Endometrium (tissue), 2 donors: ENCODE measurements around the gene C1orf141.
"Not testable (repeated sequence)": the region's sequence is repeated elsewhere in the genome, so short reads cannot be mapped to it uniquely, and the experiment has no call there.

Experiments used
- FAIRE-seq: peaks from 2 replicates; lab custom pipeline; 2012; peaks lifted over from hg19 to GRCh38; lab: Jason Lieb, UNC
- donor health status: control.
- donor health status: control.

C1orf141 gene

GRCh38 chr1:67085326-67085725 is 49.4 kb downstream of the C1orf141 start:
- no peak for FAIRE-seq

GRCh38 chr1:67084765-67085318 is 49.9 kb downstream of the C1orf141 start:
- FAIRE-seq = no peak

- FAIRE-seq = no peak
Observed at GRCh38 chr1:67078291-67078690, 56.5 kb downstream of the C1orf141 start.

- FAIRE-seq = no peak
Observed at GRCh38 chr1:67077593-67077992, 57.2 kb downstream of the C1orf141 start.

GRCh38 chr1:67072749-67073148 is 62.0 kb downstream of the C1orf141 start:
- FAIRE-seq = no peak

GRCh38 chr1:67067655-67068054 is 67.1 kb downstream of the C1orf141 start:
- not testable (repeated sequence) for FAIRE-seq

GRCh38 chr1:67062412-67062811 is 72.4 kb downstream of the C1orf141 start:
- FAIRE-seq = no peak

GRCh38 chr1:67061266-67061665 is 73.5 kb downstream of the C1orf141 start:
- FAIRE-seq = no peak

GRCh38 chr1:67060811-67061218 is 74.0 kb downstream of the C1orf141 start:
- no peak for FAIRE-seq

GRCh38 chr1:67059346-67059745 is 75.4 kb downstream of the C1orf141 start:
- FAIRE-seq = no peak

- FAIRE-seq = no peak
Observed at GRCh38 chr1:67058761-67059160, 76.0 kb downstream of the C1orf141 start.

GRCh38 chr1:67058242-67058641 is 76.5 kb downstream of the C1orf141 start:
- no peak for FAIRE-seq

GRCh38 chr1:67053785-67054772 is 80.7 kb downstream of the C1orf141 start, which contains the start of gene SLC35D1:
Gene SLC35D1 (minus strand): TSS chr1:67054148. CDS start chr1:67054013, 135 bp downstream.
- no peak for FAIRE-seq

- no peak for FAIRE-seq
Observed at GRCh38 chr1:67053535-67053784, 81.3 kb downstream of the C1orf141 start.

GRCh38 chr1:67052741-67053534 is 81.8 kb downstream of the C1orf141 start:
- no peak for FAIRE-seq

GRCh38 chr1:67051196-67051595 is 83.6 kb downstream of the C1orf141 start:
- FAIRE-seq = no peak

- no peak for FAIRE-seq
Observed at GRCh38 chr1:67044631-67045270, 90.0 kb downstream of the C1orf141 start.

GRCh38 chr1:67043366-67043765 is 91.4 kb downstream of the C1orf141 start:
- FAIRE-seq = no peak
